Thyroid gland (tissue), 4 donors: ENCODE results near the gene CSNK1A1. TPM values are rescaled to one million over a fixed set of nuclear protein-coding genes. Genes with fewer than 3 reads are reported as not detected.
"Not testable (repeated sequence)": the region's sequence is repeated elsewhere in the genome, so short reads cannot be mapped to it uniquely, and the experiment has no call there.

Experiments
- DNase-seq, 2 donors: peaks; one replicate each; pipeline ENCODE4 v3.0.0-alpha.2; 2019
- H3K27ac ChIP-seq, 3 donors: fragments of 200-600 bp; sonication (generic); 1 replicate in 2 of 3; 2 replicates in 1 of 3; pipeline ENCODE4 v1.5.1; 2016 to 2019; ENCODE audit warnings: mild to moderate bottlenecking in 1 of 3, moderate library complexity in 1 of 3
- H3K27me3 ChIP-seq: fragments of 200-600 bp; sonication (generic); one replicate; pipeline ENCODE4 v1.5.1; 2019
- H3K36me3 ChIP-seq, 2 donors: fragments of 200-600 bp; sonication (generic); one replicate each; pipeline ENCODE4 v1.5.1; 2016 to 2019
- H3K4me1 ChIP-seq, 2 donors: fragments of 200-600 bp; sonication (generic); one replicate each; pipeline ENCODE4 v1.5.1; 2017 to 2019
- H3K4me3 ChIP-seq, 3 donors: fragments of 200-600 bp; sonication (generic); replicated peaks in 1 of 3; 1 replicate in 2 of 3; 2 replicates in 1 of 3; pipeline ENCODE4 v1.5.1; 2016; ENCODE audit warnings: mild to moderate bottlenecking in 1 of 3
- H3K9me3 ChIP-seq: fragments of 200-600 bp; sonication (generic); one replicate; pipeline ENCODE4 v1.5.1; 2017
- POLR2A ChIP-seq, 2 donors: fragments of 450-650 bp; IDR thresholded peaks; one replicate each; pipeline ENCODE4 v1.6.1; 2017; ENCODE audit warnings: antibody characterized with exemption in 2 of 2, mild to moderate bottlenecking in 2 of 2, moderate library complexity in 1 of 2
- WGBS, 2 donors: methylation state at CpG; one replicate each; pipeline ENCODE4 v1.1.5; 2017; 5-methylcytosine and 5-hydroxymethylcytosine counted together
- intact Hi-C: fragments of 100-400 bp; cut with DNase I; formaldehyde crosslinking; loops from one replicate; pipeline ENCODE4 v1.15.1; 2023
- total RNA-seq, 4 donors: library from RNA; depleted of rRNA; stranded (reverse); fragments of >200 nt; gene quantifications; one replicate each; pipeline ENCODE4 v1.2.3, GENCODE V29; 2016
- TF ChIP-seq, protein P1 (sequence below), 6 experiments: fragments of 200-600 bp in 3 of 6; fragments of 450-650 bp in 3 of 6; sonication (generic) in 3 of 6; IDR thresholded peaks; one replicate each; pipeline ENCODE4 v1.5.1; 2016 to 2019; ENCODE audit warnings: antibody characterized with exemption in 6 of 6, mild to moderate bottlenecking in 2 of 6, inconsistent platforms in 1 of 6, moderate library complexity in 1 of 6

Gene CSNK1A1
- total RNA-seq, 4 donors from 2014 or later: 183 to 262 (median 202) TPM

DNA sequence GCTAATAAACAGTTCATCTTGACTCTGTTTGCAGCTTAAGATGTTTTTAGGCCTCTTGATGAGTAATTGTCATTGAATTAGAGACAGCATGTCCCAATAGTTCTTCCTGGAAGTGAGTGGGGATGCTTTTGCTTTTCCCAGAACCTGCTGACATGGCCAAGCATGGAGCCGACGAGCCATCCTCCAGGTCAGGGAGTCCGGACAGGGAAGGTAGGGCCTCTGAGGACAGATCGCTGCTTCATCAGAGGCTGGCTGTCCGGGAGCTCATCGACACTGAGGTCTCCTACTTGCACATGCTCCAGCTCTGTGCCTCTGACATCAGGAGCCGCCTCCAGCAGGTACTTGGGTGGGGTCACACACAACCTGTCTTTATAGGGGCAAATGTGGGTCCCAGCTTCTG lies 46.4 kb upstream of the CSNK1A1 start:
- no peaks in the 10 kb centered on the region for H3K27me3 ChIP-seq
- 87 to 97% methylated on average over 7 of the region's 7 CpGs for WGBS, 2 donors
- intact Hi-C loops: no loop called here

GRCh38 chr5:149596712-149597111 lies 45.5 kb upstream of the CSNK1A1 start:
- Histone ChIP-seq H3K36me3 (no peaks in the 10 kb centered on the region), H3K4me3 (no peak overlapping the region), H3K9me3 (no peaks in the 10 kb centered on the region), H3K27me3 (no peaks in the 10 kb centered on the region), H3K4me1 (peaks cover 7 to 8% of the 10 kb centered on the region in 2 donors), H3K27ac (peak overlapping the region in 2 of 3 donors; percentile 8 to 24)
- DNase-seq: peak; percentile 2 to 10
- intact Hi-C loops: no loop called here
- WGBS, 2 donors: 82 to 83% methylated on average over 2 of the region's 2 CpGs
- no peak for TF ChIP-seq POLR2A (IDR thresholded peaks at IDR 0.05)

More for the DNA sequence above, 46.4 kb upstream of the CSNK1A1 start:
- H3K27ac ChIP-seq: peak overlapping the region in 1 of 3 donors; percentile 8
- no peak for DNase-seq
- H3K4me1 ChIP-seq: peaks cover 7 to 8% of the 10 kb centered on the region in 2 donors
- H3K4me3 ChIP-seq: no peak overlapping the region
- no peaks in the 10 kb centered on the region for H3K9me3 ChIP-seq
- TF ChIP-seq POLR2A (IDR thresholded peaks at IDR 0.05): no peak
- TF ChIP-seq, protein P1, sequence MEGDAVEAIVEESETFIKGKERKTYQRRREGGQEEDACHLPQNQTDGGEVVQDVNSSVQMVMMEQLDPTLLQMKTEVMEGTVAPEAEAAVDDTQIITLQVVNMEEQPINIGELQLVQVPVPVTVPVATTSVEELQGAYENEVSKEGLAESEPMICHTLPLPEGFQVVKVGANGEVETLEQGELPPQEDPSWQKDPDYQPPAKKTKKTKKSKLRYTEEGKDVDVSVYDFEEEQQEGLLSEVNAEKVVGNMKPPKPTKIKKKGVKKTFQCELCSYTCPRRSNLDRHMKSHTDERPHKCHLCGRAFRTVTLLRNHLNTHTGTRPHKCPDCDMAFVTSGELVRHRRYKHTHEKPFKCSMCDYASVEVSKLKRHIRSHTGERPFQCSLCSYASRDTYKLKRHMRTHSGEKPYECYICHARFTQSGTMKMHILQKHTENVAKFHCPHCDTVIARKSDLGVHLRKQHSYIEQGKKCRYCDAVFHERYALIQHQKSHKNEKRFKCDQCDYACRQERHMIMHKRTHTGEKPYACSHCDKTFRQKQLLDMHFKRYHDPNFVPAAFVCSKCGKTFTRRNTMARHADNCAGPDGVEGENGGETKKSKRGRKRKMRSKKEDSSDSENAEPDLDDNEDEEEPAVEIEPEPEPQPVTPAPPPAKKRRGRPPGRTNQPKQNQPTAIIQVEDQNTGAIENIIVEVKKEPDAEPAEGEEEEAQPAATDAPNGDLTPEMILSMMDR (IDR thresholded peaks at IDR 0.05): no peak
- H3K36me3 ChIP-seq: no peaks in the 10 kb centered on the region

- H3K27ac ChIP-seq: peak overlapping the region in 1 of 3 donors; percentile 13
- H3K9me3 ChIP-seq, H3K4me1 ChIP-seq, H3K4me3 ChIP-seq, H3K36me3 ChIP-seq, H3K27me3 ChIP-seq, DNase-seq, intact Hi-C loops: not testable (repeated sequence)
- WGBS, 2 donors: 93 to 96% methylated on average over 3 of the region's 3 CpGs
These were observed 43.9 kb upstream of the CSNK1A1 start for GRCh38 chr5:149595105-149595504.

- Histone ChIP-seq H3K27me3 (no peaks in the 10 kb centered on the region), H3K9me3 (no peaks in the 10 kb centered on the region), H3K36me3 (no peaks in the 10 kb centered on the region), H3K4me1 (peaks cover 7 to 8% of the 10 kb centered on the region in 2 donors), H3K27ac (no peak overlapping the region), H3K4me3 (no peak overlapping the region)
- intact Hi-C loops: no loop called here
- WGBS, 2 donors: 82 to 91% methylated on average over 5 of the region's 5 CpGs
- no peak for DNase-seq
- TF ChIP-seq, protein P1 (IDR thresholded peaks at IDR 0.05): no peak
- no peak for TF ChIP-seq POLR2A (IDR thresholded peaks at IDR 0.05)
These were observed 43.1 kb upstream of the CSNK1A1 start for GRCh38 chr5:149594206-149594895.

DNA sequence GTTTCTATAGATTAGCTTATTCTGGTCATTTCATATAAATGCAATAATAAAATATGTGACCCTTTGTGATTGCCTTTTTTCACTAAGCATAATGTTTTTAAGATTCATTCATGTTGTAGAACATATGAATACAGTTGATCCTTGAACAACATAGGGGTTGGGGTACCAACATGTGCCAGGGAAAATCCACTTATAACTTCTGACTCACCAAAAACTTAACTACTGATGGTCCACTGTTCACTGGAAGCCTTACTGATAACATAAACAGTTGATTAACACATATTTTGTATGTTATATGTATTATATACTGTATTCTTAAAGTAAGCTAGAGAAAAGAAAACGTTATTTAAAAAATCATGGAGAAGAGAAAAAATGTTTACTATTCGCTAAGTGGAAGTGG lies 42.1 kb upstream of the CSNK1A1 start:
- intact Hi-C loops: no loop called here
- Histone ChIP-seq H3K4me3 (no peak overlapping the region), H3K9me3 (no peaks in the 10 kb centered on the region), H3K27me3 (no peaks in the 10 kb centered on the region), H3K27ac (no peak overlapping the region), H3K4me1 (peaks cover 7 to 8% of the 10 kb centered on the region in 2 donors), H3K36me3 (no peaks in the 10 kb centered on the region)
- 83 to 86% methylated on average over 2 of the region's 2 CpGs for WGBS, 2 donors
- DNase-seq: no peak
- no peak for TF ChIP-seq POLR2A (IDR thresholded peaks at IDR 0.05)
- TF ChIP-seq, protein P1 (IDR thresholded peaks at IDR 0.05): no peak

- intact Hi-C loops: no loop called here
- no peak overlapping the region for H3K27ac ChIP-seq
These were observed 37.7 kb upstream of the CSNK1A1 start for GRCh38 chr5:149588936-149589335.

More at GRCh38 chr5:149588936-149589335, 37.7 kb upstream of the CSNK1A1 start:
- H3K9me3 ChIP-seq: no peaks in the 10 kb centered on the region
- no peaks in the 10 kb centered on the region for H3K36me3 ChIP-seq
- TF ChIP-seq, protein P1 (IDR thresholded peaks at IDR 0.05): no peak
- no peak for TF ChIP-seq POLR2A (IDR thresholded peaks at IDR 0.05)
- H3K27me3 ChIP-seq: no peaks in the 10 kb centered on the region
- no peak overlapping the region for H3K4me3 ChIP-seq
- DNase-seq: no peak
- H3K4me1 ChIP-seq: no peaks in the 10 kb centered on the region
- WGBS, 2 donors: 92 to 100% methylated on average over 1 of the region's 1 CpG
